ENCODE data around the gene GARIN1A. TPM values are rescaled to one million over a fixed set of nuclear protein-coding genes. Genes with fewer than 3 reads are reported as not detected.

Gene GARIN1A
- polyA plus RNA-seq, 6 donors from 2014 or later = 0.05 to 0.08 TPM; not detected in 4

DNA sequence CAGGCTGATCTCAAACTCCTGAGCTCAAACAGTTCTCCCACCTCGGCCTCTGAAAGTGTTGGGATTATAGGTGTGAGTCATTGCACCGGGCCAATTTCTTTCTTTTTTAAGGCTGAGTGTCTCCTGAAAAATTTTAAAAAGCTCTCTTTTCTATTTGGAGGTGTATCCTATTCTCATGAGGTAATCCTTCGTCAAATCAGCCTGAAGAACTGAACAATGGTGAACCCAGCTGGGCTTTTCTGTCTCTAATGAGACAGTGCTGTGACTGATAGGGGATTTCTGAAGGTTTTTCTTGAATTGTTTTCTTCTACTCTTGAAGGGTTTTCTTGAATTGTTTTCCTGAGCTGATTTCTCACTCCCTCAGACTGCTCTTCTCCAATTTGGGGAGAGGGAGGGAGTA, 36.1 kb downstream of the GARIN1A start:
- H3K27ac Mint-ChIP-seq = no peak overlapping the region
- no peaks in the 10 kb centered on the region for H3K4me1 Mint-ChIP-seq
- peaks cover 0 to 14% (median 0%) of the 10 kb centered on the region in 3 donors for H3K27me3 Mint-ChIP-seq

DNA sequence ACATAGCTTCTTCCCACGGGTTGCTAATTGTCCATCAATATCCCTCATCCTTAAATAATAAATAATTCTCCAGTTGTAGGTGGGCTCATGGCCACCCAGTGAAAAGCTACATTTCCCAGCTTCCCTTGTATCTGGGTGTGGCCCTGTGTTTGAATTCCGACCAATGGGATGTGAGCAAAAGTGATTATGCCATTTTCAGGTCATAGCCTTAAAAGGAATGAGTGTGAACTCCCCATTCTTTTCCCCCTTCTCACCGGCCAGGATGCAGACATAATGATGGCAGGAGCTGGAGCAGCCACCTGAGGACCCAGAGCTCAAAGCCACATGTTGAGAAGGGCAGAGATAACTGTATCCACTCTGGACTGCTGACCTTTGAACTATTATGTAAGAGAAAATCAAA, 36.7 kb downstream of the GARIN1A start:
- no peak for DNase-seq

More for the DNA sequence above, 36.1 kb downstream of the GARIN1A start:
- DNase-seq (no peak), ATAC-seq (ENCODE audit: low read depth in 2 of 2) (no peak)
- Mint-ChIP-seq H3K4me3 (no peak overlapping the region), H3K36me3 (peaks cover 0 to 4% of the 10 kb centered on the region in 2 donors), H3K9me3 (peaks cover 0 to 10% (median 0%) of the 10 kb centered on the region in 7 donors)

DNA sequence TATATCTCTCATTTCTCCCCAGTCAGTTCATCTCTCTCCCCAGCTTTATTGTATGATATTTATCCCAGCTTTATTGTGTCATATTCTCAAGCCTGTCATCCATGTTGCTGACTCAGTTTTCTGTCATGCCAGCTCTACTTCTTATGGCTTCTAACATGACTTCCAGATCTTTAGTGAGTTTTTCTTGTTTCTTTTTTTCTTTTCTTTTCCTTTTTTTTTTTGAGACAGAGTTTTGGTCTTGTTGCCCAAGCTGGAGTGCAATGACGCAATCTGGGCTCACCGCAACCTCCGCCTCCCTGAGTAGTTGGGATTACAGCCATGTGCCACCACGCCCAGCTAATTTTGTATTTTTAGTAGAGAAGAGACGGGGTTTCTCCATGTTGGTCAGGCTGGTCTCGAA, 38.4 kb downstream of the GARIN1A start:
- ATAC-seq (ENCODE audit: low read depth in 2 of 2) = no peak

More for the DNA sequence above, 36.7 kb downstream of the GARIN1A start:
- no peak for ATAC-seq (ENCODE audit: low read depth in 2 of 2)
- H3K4me3 Mint-ChIP-seq = no peak overlapping the region
- peaks cover 0 to 13% (median 0%) of the 10 kb centered on the region in 7 donors for H3K9me3 Mint-ChIP-seq
- H3K27ac Mint-ChIP-seq = no peak overlapping the region
- no peaks in the 10 kb centered on the region for H3K4me1 Mint-ChIP-seq
- peaks cover 0 to 20% (median 3%) of the 10 kb centered on the region in 3 donors for H3K27me3 Mint-ChIP-seq
- H3K36me3 Mint-ChIP-seq = peaks cover 0 to 4% of the 10 kb centered on the region in 2 donors

DNA sequence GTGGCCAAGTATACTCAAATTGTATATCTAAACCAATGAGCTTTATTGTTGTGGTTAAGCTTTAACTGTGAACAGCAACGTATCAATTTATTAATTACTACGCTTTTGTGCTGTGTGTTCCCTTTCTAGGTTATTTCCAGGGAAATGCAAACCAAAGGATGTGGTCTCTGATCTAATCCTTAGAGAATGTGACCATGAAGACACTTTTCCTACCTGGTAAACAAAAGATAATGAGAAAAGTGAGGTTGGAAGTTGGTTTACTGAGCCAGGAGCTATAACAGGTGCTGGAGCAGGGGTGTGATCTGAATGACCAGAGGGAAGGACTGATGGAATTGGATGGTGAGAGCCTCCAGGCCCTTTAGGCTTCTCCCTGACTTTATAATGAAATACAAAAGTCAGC, 41.7 kb downstream of the GARIN1A start:
- Mint-ChIP-seq H3K9me3 (peaks cover 0 to 13% (median 0%) of the 10 kb centered on the region in 7 donors), H3K4me1 (no peaks in the 10 kb centered on the region), H3K27me3 (peaks cover 18 to 44% (median 28%) of the 10 kb centered on the region in 3 donors), H3K4me3 (no peak overlapping the region), H3K36me3 (no peaks in the 10 kb centered on the region), H3K27ac (no peak overlapping the region)
- DNase-seq = no peak
- ATAC-seq (ENCODE audit: low read depth in 2 of 2) = no peak

More for the DNA sequence above, 38.4 kb downstream of the GARIN1A start:
- Mint-ChIP-seq H3K4me1 (no peaks in the 10 kb centered on the region), H3K9me3 (peaks cover 0 to 13% (median 0%) of the 10 kb centered on the region in 7 donors), H3K27me3 (peaks cover 6 to 27% (median 11%) of the 10 kb centered on the region in 3 donors), H3K36me3 (peaks cover 0 to 4% of the 10 kb centered on the region in 2 donors), H3K27ac (no peak overlapping the region), H3K4me3 (no peak overlapping the region)
- no peak for DNase-seq

DNA sequence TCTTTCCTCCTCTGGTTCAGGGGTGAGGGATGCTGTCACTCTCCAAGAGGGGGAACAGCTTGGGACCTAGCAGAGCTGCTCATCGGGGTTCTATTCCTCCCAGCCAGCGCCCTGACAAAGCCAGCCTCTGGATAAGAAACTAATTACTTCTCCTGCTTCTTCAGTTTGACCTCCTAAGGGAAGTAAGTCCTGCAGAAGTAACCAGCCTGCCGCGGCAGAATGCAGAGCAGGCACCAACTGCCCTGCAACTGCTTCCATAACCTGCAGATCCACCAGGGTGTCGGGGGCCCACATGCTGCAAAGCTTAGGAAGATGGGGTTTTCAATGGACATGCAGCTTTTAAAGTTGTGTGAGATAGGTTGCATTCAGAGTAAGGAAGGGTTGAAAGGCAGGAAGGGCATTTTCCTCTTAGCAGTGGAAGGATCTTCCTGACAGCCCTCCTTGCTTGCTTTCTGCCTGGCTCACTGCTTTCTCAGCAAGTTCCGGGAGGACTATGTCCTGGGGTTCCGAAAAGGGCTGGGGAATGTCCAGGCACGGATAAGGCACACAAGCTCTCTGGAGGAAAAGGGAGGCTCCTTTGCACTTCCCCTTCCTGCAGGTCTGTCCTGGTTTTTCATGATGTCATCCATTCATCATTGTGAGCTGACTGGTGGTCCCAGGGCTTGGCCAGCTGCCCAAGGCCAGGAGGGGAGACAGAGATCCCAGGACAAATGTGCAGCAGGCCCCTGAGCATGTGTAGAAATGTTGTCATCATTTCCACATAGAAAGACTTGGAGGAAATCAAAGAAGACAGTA, 42.8 kb downstream of the GARIN1A start:
- H3K27me3 Mint-ChIP-seq = peaks cover 18 to 44% (median 28%) of the 10 kb centered on the region in 3 donors
- no peak for DNase-seq
- no peak overlapping the region for H3K4me3 Mint-ChIP-seq
- H3K9me3 Mint-ChIP-seq = peaks cover 0 to 13% (median 0%) of the 10 kb centered on the region in 7 donors
- H3K36me3 Mint-ChIP-seq = no peaks in the 10 kb centered on the region
- H3K27ac Mint-ChIP-seq = no peak overlapping the region
- H3K4me1 Mint-ChIP-seq = no peaks in the 10 kb centered on the region
- no peak for ATAC-seq (ENCODE audit: low read depth in 2 of 2)

DNA sequence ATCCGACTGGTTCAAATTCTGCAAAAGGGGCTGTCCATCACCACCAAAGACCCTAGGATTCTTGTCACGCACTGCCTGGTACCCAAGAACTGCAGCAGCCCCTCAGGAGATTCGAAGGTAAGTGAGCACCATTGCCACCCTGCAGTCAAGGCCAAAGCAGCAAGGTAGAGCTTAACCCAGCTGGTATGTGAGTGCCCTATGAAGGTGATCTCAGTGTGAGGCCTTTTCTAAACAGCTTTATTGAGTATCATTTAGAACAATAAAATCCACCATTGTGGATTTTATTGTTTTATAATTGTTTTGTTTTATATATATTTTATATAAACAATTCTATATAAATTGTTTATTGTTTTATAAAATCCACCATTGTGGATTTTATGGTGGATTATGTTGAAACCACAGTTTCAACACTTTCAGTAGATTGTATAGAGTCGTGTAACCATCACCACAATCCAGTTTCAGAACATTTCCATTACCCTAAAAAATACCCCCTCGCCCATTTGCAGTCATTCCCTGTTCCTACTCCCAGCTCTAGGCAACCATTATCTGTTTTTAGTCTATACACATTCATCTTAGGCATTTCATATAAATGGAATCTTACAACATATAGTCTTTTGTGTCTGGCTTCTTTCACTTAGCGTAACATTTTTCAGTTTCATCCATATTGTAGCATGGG, 47.0 kb downstream of the GARIN1A start:
- ATAC-seq (ENCODE audit: low read depth in 2 of 2) (no peak), DNase-seq (no peak)
- Mint-ChIP-seq H3K36me3 (no peaks in the 10 kb centered on the region), H3K27me3 (peaks cover 12 to 30% (median 28%) of the 10 kb centered on the region in 3 donors), H3K27ac (peak overlapping the region in 1 of 6 donors; percentile 0), H3K4me3 (no peak overlapping the region), H3K9me3 (no peaks in the 10 kb centered on the region), H3K4me1 (no peaks in the 10 kb centered on the region)

DNA sequence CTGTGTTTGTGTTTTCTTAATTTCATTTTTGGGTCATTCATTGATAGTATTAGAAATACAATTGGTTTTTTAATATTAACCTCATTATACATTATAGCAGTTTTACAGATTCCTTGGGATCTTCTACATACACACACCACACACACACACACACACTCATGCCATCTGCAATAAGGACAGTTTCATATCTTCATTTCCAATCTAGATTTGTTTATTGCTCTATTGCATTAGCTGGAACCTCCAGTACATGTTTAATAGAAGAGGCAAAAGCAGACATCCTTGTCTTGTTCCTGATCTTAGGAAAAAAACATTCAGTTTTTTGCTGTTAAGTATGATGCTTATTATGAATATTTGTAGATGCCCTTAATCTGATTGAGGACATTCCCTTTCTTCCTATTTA, 49.3 kb downstream of the GARIN1A start:
- H3K9me3 Mint-ChIP-seq = no peaks in the 10 kb centered on the region
- H3K36me3 Mint-ChIP-seq = no peaks in the 10 kb centered on the region
- DNase-seq (no peak), ATAC-seq (ENCODE audit: low read depth in 2 of 2) (no peak)
- H3K4me1 Mint-ChIP-seq = peaks cover 0 to 7% (median 0%) of the 10 kb centered on the region in 3 donors
- no peak overlapping the region for H3K4me3 Mint-ChIP-seq
- no peak overlapping the region for H3K27ac Mint-ChIP-seq
- H3K27me3 Mint-ChIP-seq = peaks cover 10 to 16% (median 14%) of the 10 kb centered on the region in 3 donors

Other genes with a start within 250 kb of the GARIN1A start
- 10 to 100 TPM; 11.2 to 20.3 (median 13.1) TPM for gene HILPDA, start 216.4 kb upstream of the GARIN1A start, polyA plus RNA-seq (ENCODE audit: low read depth in 6 of 6)
- 10 to 100 TPM in 5 of 6 donors, 1 to 10 TPM in 1; 7.8 to 25.4 (median 13.2) TPM for gene METTL2B, start 195.5 kb upstream of the GARIN1A start, polyA plus RNA-seq (ENCODE audit: low read depth in 6 of 6)
- gene CALU, start 67.1 kb downstream of the GARIN1A start, polyA plus RNA-seq (ENCODE audit: low read depth in 6 of 6) = 10 to 100 TPM; 19.2 to 29.6 (median 21.0) TPM
- gene OPN1SW, start 103.5 kb downstream of the GARIN1A start, polyA plus RNA-seq (ENCODE audit: low read depth in 6 of 6) = not detected
- gene CCDC136, start 119.7 kb downstream of the GARIN1A start, polyA plus RNA-seq (ENCODE audit: low read depth in 6 of 6) = under 1 TPM in 3 of 6 donors, not detected in 3; 0.08 to 0.38 (median 0.34) TPM
- not detected for gene FLNC, start 158.1 kb downstream of the GARIN1A start, polyA plus RNA-seq (ENCODE audit: low read depth in 6 of 6)
- gene ATP6V1F, start 190.6 kb downstream of the GARIN1A start, polyA plus RNA-seq (ENCODE audit: low read depth in 6 of 6) = 100 to 1,000 TPM; 341 to 599 (median 381) TPM
- gene KCP, start 238.4 kb downstream of the GARIN1A start, polyA plus RNA-seq (ENCODE audit: low read depth in 6 of 6) = under 1 TPM in 4 of 6 donors, not detected in 2; 0.29 to 0.78 (median 0.37) TPM

Data from naive B cell (primary cell).